ENCODE data around the gene HGF.

The HGF gene

GRCh38 chr7:81666209-81666608 lies 103.6 kb downstream of the HGF start:
- no peak for TF ChIP-seq RARB (CRISPR knock-in tag; IDR thresholded peaks at IDR 0.05)
- TF ChIP-seq SNAI2 (CRISPR knock-in tag; IDR thresholded peaks at IDR 0.05) = no peak
- no peak for TF ChIP-seq TSHZ2 (CRISPR knock-in tag; IDR thresholded peaks at IDR 0.05)
- TF ChIP-seq ZFP3 (CRISPR knock-in tag; IDR thresholded peaks at IDR 0.05) = no peak
- no peak for ATAC-seq

DNA sequence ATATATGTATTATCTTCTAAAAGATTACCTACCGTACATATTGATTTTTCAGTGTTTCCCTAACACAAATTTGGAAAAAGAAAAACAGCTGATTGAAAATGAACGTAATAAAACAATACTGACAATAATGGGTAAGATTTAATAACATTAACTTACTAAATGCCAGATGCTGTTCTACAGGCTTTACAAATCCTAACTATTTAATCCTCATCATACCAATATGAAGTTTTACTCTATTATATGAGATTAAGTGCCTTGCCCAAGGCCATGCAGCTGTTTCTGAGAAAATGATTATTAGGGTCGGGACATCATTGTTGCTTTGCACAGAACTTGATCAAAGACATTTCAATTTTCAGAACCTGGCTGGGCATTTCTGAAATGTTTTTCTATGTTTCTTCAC lies 104.6 kb downstream of the HGF start:
- TF ChIP-seq ISL1 (CRISPR knock-in tag; IDR thresholded peaks at IDR 0.05) (peak; percentile 38; the same call in 1 of the 2 replicates), ZNF8 (CRISPR knock-in tag; IDR thresholded peaks at IDR 0.05) (no peak), TOX (CRISPR knock-in tag; IDR thresholded peaks at IDR 0.05; ENCODE audit: borderline replicate concordance) (no peak), TSHZ2 (CRISPR knock-in tag; IDR thresholded peaks at IDR 0.05) (peak; percentile 90), ESRRG (CRISPR knock-in tag; IDR thresholded peaks at IDR 0.05) (0 out of 2 replicates have a peak, but pooled peaks have one; percentile 30), CSRNP3 (CRISPR knock-in tag; IDR thresholded peaks at IDR 0.05) (peak; percentile 77; the same call in 1 of the 2 replicates), TCF4 (CRISPR knock-in tag; IDR thresholded peaks at IDR 0.05; ENCODE audit: borderline replicate concordance) (peak; percentile 94)
- TF ChIP-seq, protein P1, sequence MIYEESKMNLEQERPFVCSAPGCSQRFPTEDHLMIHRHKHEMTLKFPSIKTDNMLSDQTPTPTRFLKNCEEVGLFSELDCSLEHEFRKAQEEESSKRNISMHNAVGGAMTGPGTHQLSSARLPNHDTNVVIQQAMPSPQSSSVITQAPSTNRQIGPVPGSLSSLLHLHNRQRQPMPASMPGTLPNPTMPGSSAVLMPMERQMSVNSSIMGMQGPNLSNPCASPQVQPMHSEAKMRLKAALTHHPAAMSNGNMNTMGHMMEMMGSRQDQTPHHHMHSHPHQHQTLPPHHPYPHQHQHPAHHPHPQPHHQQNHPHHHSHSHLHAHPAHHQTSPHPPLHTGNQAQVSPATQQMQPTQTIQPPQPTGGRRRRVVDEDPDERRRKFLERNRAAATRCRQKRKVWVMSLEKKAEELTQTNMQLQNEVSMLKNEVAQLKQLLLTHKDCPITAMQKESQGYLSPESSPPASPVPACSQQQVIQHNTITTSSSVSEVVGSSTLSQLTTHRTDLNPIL (CRISPR knock-in tag; IDR thresholded peaks at IDR 0.05; ENCODE audit: low read depth) = no peak
- ATAC-seq = no peak

DNA sequence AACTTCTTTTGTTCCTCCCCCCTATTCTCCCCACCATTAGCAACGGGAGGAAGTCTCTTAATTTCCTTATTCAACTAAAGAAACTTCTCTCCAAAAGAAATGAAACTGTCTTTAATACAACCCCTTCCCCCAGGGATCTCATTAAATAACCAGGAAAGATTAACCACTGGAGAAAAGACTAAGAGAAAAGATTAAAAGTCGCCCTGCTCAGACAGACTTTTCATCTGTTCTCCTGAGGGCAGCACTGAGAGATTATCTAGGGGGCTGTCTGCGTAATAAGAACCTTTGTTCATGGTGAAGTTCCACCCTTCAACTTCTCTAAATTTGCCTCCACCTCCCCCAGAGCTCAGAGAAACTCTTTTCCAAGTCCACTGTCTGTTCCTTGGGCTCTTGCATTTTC lies 105.5 kb downstream of the HGF start:
- TF ChIP-seq TCF4 (CRISPR knock-in tag; IDR thresholded peaks at IDR 0.05; ENCODE audit: borderline replicate concordance) (no peak), ZNF8 (CRISPR knock-in tag; IDR thresholded peaks at IDR 0.05) (no peak), ZNF70 (CRISPR knock-in tag; IDR thresholded peaks at IDR 0.05) (no peak)
- ATAC-seq = no peak

DNA sequence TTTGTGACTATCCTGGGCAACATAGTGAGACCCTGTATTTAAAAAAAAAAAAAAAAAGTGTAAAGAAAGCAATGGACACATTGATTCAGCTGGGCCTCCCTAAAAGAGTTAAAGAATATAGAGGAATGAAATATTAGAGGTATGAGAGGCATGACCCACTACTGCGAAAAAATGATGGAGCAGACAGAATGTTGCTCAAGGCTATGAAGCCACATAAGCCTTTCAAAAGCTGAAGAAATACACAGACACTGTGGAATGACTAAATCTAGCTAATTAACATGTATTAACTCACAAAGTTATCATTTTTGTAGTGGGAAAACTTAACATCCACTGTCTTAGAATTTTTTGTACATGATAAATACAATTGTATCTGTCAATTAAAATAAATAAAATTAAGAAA lies 107.3 kb downstream of the HGF start:
- no peak for ATAC-seq
- TF ChIP-seq ESRRG (CRISPR knock-in tag; IDR thresholded peaks at IDR 0.05) (no peak), BACH2 (CRISPR knock-in tag; IDR thresholded peaks at IDR 0.05; ENCODE audit: borderline replicate concordance) (no peak), POU6F1 (CRISPR knock-in tag; IDR thresholded peaks at IDR 0.05; ENCODE audit: borderline replicate concordance, low read depth) (no peak), TSHZ2 (CRISPR knock-in tag; IDR thresholded peaks at IDR 0.05) (no peak), OSR1 (CRISPR knock-in tag; IDR thresholded peaks at IDR 0.05) (no peak), GLIS3 (CRISPR knock-in tag; IDR thresholded peaks at IDR 0.05) (no peak), SNAI2 (CRISPR knock-in tag; IDR thresholded peaks at IDR 0.05) (no peak), PPARA (CRISPR knock-in tag; IDR thresholded peaks at IDR 0.05; ENCODE audit: borderline replicate concordance) (no peak)
- TF ChIP-seq, protein P1 (CRISPR knock-in tag; IDR thresholded peaks at IDR 0.05; ENCODE audit: low read depth) = no peak

All from SK-N-SH treated with all-trans-retinoic acid at 6 μM for 48 hours (cell line).